RWPE2 (cell line): ENCODE results near the gene SV2C.

Source experiments
- ATAC-seq: fragments of 200-7000 bp; cut with Tn5 transposase; 3 replicates; pipeline ENCODE4 v1.9.1; 2021; ENCODE audit warnings: low read depth
- DNase-seq: peaks from one replicate; pipeline ENCODE4 v3.0.0-alpha.2; 2020; ENCODE audit warnings: low spot score
- H3K27ac ChIP-seq: fragments of 450-650 bp; 2 replicates; pipeline ENCODE4 v1.5.1; 2017; ENCODE audit warnings: mild to moderate bottlenecking; ENCODE audit not compliant: poor library complexity, severe bottlenecking
- H3K27me3 ChIP-seq: fragments of 250-450 bp; sonication (Bioruptor Pico); 2 replicates; pipeline ENCODE4 v1.5.1; 2021; ENCODE audit warnings: mild to moderate bottlenecking, moderate library complexity; ENCODE audit not compliant: insufficient read depth, poor library complexity, severe bottlenecking
- H3K36me3 ChIP-seq: fragments of 250-450 bp; sonication (Bioruptor Pico); 2 replicates; pipeline ENCODE4 v1.5.1; 2020; ENCODE audit warnings: low read depth, mild to moderate bottlenecking, moderate library complexity
- H3K4me1 ChIP-seq: fragments of 250-450 bp; sonication (Bioruptor Pico); 2 replicates; pipeline ENCODE4 v1.5.1; 2021; ENCODE audit warnings: mild to moderate bottlenecking, moderate library complexity; ENCODE audit not compliant: insufficient read depth, poor library complexity, severe bottlenecking
- H3K4me3 ChIP-seq: fragments of 250-450 bp; sonication (Bioruptor Pico); 2 replicates; pipeline ENCODE4 v1.5.1; 2021; ENCODE audit warnings: mild to moderate bottlenecking, moderate library complexity; ENCODE audit not compliant: severe bottlenecking
- H3K9me3 ChIP-seq: fragments of 250-450 bp; sonication (Bioruptor Pico); 2 replicates; pipeline ENCODE4 v1.5.1; 2021; ENCODE audit warnings: mild to moderate bottlenecking, moderate library complexity; ENCODE audit not compliant: severe bottlenecking
- TF ChIP-seq, protein P1 (sequence below): fragments of 450-650 bp; IDR thresholded peaks from one replicate; pipeline ENCODE4 v1.5.1; 2017; ENCODE audit warnings: mild to moderate bottlenecking, moderate library complexity; ENCODE audit not compliant: poor library complexity, severe bottlenecking

Gene SV2C

DNA sequence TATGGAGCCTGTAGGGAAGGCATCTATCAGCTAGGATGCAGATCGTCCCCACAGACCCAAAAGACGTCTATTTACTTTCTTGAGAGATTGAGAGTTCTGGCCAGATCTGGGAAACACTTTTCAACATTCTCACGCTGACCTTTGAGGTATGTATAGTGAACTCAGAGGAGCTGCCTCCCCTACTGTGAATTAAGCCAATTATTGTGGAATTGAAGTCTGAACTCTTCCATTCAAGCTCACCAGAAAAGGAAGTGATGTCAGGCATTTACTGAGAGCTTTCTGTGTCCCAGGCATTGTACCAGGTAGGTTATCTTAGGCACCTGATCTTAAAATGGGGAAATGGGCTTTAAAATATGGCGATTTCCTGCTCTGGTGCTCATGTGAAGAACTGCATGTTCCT is 136.5 kb downstream of the SV2C start:
- DNase-seq (no peak), ATAC-seq (no peak)
- Histone ChIP-seq H3K9me3 (no peaks in the 10 kb centered on the region), H3K27me3 (peaks cover 13% of the 10 kb centered on the region), H3K4me3 (no peak overlapping the region), H3K4me1 (no peaks in the 10 kb centered on the region), H3K27ac (no peak overlapping the region), H3K36me3 (no peaks in the 10 kb centered on the region)
- TF ChIP-seq, protein P1, sequence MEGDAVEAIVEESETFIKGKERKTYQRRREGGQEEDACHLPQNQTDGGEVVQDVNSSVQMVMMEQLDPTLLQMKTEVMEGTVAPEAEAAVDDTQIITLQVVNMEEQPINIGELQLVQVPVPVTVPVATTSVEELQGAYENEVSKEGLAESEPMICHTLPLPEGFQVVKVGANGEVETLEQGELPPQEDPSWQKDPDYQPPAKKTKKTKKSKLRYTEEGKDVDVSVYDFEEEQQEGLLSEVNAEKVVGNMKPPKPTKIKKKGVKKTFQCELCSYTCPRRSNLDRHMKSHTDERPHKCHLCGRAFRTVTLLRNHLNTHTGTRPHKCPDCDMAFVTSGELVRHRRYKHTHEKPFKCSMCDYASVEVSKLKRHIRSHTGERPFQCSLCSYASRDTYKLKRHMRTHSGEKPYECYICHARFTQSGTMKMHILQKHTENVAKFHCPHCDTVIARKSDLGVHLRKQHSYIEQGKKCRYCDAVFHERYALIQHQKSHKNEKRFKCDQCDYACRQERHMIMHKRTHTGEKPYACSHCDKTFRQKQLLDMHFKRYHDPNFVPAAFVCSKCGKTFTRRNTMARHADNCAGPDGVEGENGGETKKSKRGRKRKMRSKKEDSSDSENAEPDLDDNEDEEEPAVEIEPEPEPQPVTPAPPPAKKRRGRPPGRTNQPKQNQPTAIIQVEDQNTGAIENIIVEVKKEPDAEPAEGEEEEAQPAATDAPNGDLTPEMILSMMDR, result no peak

DNA sequence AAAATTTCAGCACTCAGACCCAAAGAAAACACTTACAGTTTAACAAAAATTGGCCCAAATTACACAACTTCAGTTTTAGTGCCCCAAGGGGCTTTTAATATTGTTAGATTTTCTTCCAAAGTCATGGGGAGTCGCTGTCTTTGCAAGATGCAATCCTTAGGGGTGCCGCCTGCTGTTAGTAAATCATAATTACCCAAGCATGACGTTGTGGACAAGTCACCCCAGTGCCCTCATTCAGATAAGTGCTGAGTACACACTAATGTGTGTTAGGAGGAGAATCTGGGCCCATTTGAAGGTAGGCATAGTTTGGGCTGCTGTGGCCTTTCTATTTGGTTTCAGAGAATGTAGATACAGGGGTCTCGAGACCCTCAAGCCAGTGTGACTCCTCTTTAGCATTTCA is 138.1 kb downstream of the SV2C start:
- TF ChIP-seq, protein P1, result no peak
- peaks cover 13% of the 10 kb centered on the region for H3K27me3 ChIP-seq
- no peaks in the 10 kb centered on the region for H3K36me3 ChIP-seq
- no peaks in the 10 kb centered on the region for H3K4me1 ChIP-seq
- H3K4me3 ChIP-seq, result no peak overlapping the region
- DNase-seq (no peak), ATAC-seq (no peak)
- no peaks in the 10 kb centered on the region for H3K9me3 ChIP-seq
- H3K27ac ChIP-seq, result no peak overlapping the region

GRCh38 chr5:76222318-76222717 is 139.1 kb downstream of the SV2C start:
- Histone ChIP-seq H3K4me3 (no peak overlapping the region), H3K27ac (no peak overlapping the region), H3K36me3 (no peaks in the 10 kb centered on the region), H3K27me3 (peaks cover 13% of the 10 kb centered on the region), H3K4me1 (no peaks in the 10 kb centered on the region), H3K9me3 (no peaks in the 10 kb centered on the region)
- ATAC-seq (no peak), DNase-seq (no peak)
- TF ChIP-seq, protein P1, result no peak

- no peaks in the 10 kb centered on the region for H3K9me3 ChIP-seq
- no peaks in the 10 kb centered on the region for H3K36me3 ChIP-seq
- H3K27ac ChIP-seq, result no peak overlapping the region
- no peaks in the 10 kb centered on the region for H3K4me1 ChIP-seq
- ATAC-seq (no peak), DNase-seq (no peak)
- peaks cover 13% of the 10 kb centered on the region for H3K27me3 ChIP-seq
- no peak overlapping the region for H3K4me3 ChIP-seq
- TF ChIP-seq, protein P1, result no peak
Observed at GRCh38 chr5:76223696-76224095, 140.5 kb downstream of the SV2C start.

GRCh38 chr5:76224898-76225297 is 141.7 kb downstream of the SV2C start:
- H3K27ac ChIP-seq, result no peak overlapping the region
- H3K36me3 ChIP-seq, result no peaks in the 10 kb centered on the region
- no peaks in the 10 kb centered on the region for H3K4me1 ChIP-seq
- no peak for ATAC-seq
- TF ChIP-seq, protein P1, result no peak
- H3K9me3 ChIP-seq, result no peaks in the 10 kb centered on the region
- no peak for DNase-seq
- peaks cover 13% of the 10 kb centered on the region for H3K27me3 ChIP-seq
- no peak overlapping the region for H3K4me3 ChIP-seq
